NT2/D1 (cell line): ENCODE data around the gene MX2.

Experiments used
- SUZ12 ChIP-seq: IDR thresholded peaks from 2 replicates; pipeline ENCODE4 v1.6.1; 2011; ENCODE audit not compliant: insufficient read length, insufficient read depth; ENCODE audit errors: extremely low read depth
- ZNF274 ChIP-seq: IDR thresholded peaks from 2 replicates; pipeline ENCODE4 v1.6.1; 2011; ENCODE audit warnings: mild to moderate bottlenecking, low read depth, low read length

- no peak for TF ChIP-seq ZNF274
- no peak for TF ChIP-seq SUZ12
Measured at GRCh38 chr21:41410767-41411448, 49.1 kb downstream of the MX2 start.
